Measurements from ENCODE around the gene DESI2.

DNA sequence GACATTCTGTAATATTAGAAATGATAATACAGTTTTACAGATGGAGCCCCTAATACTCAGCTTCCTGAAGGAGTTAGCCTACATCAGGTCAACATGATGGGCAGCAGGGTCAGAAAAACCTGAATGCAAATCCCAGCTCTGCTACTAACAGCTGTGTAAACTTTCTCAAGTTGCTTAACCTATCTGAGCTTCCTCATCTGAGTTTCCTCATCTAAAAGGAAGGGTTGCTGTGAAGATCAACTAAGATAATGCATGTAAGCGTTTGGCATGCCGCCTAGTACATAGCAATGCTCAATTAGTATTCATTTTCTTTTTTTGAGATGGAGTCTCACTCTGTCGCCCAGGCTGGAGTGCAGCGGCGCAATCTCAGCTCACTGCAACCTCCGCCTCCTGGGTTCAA lies 18.4 kb upstream of the DESI2 start:
- TF ChIP-seq, protein P1, sequence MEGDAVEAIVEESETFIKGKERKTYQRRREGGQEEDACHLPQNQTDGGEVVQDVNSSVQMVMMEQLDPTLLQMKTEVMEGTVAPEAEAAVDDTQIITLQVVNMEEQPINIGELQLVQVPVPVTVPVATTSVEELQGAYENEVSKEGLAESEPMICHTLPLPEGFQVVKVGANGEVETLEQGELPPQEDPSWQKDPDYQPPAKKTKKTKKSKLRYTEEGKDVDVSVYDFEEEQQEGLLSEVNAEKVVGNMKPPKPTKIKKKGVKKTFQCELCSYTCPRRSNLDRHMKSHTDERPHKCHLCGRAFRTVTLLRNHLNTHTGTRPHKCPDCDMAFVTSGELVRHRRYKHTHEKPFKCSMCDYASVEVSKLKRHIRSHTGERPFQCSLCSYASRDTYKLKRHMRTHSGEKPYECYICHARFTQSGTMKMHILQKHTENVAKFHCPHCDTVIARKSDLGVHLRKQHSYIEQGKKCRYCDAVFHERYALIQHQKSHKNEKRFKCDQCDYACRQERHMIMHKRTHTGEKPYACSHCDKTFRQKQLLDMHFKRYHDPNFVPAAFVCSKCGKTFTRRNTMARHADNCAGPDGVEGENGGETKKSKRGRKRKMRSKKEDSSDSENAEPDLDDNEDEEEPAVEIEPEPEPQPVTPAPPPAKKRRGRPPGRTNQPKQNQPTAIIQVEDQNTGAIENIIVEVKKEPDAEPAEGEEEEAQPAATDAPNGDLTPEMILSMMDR (IDR thresholded peaks at IDR 0.05): no peak
- no peak for TF ChIP-seq POLR2A (IDR thresholded peaks at IDR 0.05)
- no peak for TF ChIP-seq POLR2AphosphoS5 (IDR thresholded peaks at IDR 0.05)

All from stomach (tissue), 4 donors.